VCaP (cell line): Measurements from ENCODE around the gene IL36G.
"Not testable (repeated sequence)": the region's sequence is repeated elsewhere in the genome, so short reads cannot be mapped to it uniquely, and the experiment has no call there.

ENCODE experiments used
- H3K27ac ChIP-seq: fragments of 450-650 bp; 2 replicates; pipeline ENCODE4 v1.5.1; 2017
- TF ChIP-seq, protein P1 (sequence below): fragments of 450-650 bp; conservative IDR thresholded peaks from 2 replicates; pipeline ENCODE4 v1.5.1; 2017; ENCODE audit warnings: mild to moderate bottlenecking, moderate library complexity

The IL36G gene

DNA sequence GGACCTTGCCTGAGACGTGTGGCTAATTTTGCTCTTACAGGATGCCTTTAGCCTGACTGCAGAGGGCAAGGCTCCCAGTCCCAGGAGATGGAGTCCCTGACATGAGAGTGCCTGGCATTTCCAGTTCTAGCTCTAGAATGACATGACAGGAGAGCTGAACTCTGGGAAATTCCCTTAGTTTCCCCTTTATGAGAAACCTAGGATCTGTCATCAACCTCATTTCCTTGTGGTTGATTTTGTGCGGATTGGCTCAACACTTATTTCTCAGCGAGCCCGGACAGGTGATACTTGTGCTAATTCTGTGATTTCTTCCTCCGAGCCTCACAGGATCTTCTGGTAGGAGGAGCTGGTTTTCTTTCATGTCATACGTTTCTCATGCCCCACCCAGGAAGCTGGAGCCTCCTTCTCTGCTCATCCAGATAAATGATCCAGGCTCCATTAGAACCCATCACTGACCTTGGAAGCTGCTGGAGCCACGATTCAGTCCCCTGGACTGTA, at the start of gene IL36G:
IL36G (plus strand) TSS at position 448 of the 498 bp plus-strand sequence. CDS start 633 bp downstream, outside the sequence.
- TF ChIP-seq, protein P1, sequence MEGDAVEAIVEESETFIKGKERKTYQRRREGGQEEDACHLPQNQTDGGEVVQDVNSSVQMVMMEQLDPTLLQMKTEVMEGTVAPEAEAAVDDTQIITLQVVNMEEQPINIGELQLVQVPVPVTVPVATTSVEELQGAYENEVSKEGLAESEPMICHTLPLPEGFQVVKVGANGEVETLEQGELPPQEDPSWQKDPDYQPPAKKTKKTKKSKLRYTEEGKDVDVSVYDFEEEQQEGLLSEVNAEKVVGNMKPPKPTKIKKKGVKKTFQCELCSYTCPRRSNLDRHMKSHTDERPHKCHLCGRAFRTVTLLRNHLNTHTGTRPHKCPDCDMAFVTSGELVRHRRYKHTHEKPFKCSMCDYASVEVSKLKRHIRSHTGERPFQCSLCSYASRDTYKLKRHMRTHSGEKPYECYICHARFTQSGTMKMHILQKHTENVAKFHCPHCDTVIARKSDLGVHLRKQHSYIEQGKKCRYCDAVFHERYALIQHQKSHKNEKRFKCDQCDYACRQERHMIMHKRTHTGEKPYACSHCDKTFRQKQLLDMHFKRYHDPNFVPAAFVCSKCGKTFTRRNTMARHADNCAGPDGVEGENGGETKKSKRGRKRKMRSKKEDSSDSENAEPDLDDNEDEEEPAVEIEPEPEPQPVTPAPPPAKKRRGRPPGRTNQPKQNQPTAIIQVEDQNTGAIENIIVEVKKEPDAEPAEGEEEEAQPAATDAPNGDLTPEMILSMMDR: no peak

GRCh38 chr2:112933261-112933660, 44.5 kb upstream of the IL36G start:
- TF ChIP-seq, protein P1: no peak
- no peak overlapping the region for H3K27ac ChIP-seq

More for the DNA sequence above, at the start of gene IL36G:
- H3K27ac ChIP-seq: no peak within 1 kb of the TSS

GRCh38 chr2:112934117-112934516, 43.7 kb upstream of the IL36G start:
- H3K27ac ChIP-seq: not testable (repeated sequence)

DNA sequence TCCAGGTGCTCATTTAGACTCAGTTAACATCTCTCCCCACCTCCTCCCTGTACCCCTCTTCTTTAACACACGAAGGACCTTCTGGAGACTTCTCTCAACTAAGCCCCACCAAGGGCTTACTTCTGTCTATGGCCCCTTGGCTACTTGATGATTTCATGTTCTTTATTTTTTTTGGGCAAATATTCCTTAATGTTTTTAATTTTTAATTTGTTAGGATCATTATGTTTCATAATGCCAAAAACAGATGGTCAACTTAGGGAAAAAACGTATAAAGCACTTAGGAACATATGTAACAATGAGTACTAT, 40.9 kb upstream of the IL36G start:
- no peak overlapping the region for H3K27ac ChIP-seq
- TF ChIP-seq, protein P1: no peak

DNA sequence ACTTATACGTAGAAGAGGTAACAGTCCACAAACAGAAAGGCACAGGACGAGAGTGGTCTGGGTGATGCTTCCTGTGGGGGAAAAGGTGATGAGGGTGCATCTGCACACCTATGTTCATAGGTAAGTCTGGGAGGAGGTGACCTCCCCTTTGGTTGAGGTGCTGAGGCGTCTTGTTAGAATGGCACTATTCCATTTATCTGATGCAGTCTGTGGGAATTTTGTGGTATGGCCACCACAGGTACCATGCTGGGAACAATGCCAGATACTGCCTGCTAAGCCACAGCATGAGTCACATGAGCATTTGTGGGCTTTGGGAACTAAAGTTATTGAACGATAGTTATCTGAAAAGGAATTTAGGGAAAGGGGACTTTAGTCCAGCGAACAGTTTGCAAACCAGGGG, 38.9 kb upstream of the IL36G start:
- TF ChIP-seq, protein P1: no peak
- H3K27ac ChIP-seq: no peak overlapping the region

- TF ChIP-seq, protein P1: no peak
- H3K27ac ChIP-seq: no peak overlapping the region
Measured at GRCh38 chr2:112939425-112939824, 38.4 kb upstream of the IL36G start.

- no peak overlapping the region for H3K27ac ChIP-seq
- TF ChIP-seq, protein P1: no peak
Measured at GRCh38 chr2:112940859-112941625, 36.8 kb upstream of the IL36G start.
